Left lung (tissue), 10 donors: ENCODE results near the gene TBXAS1. TPM values are rescaled to one million over a fixed set of nuclear protein-coding genes. Genes with fewer than 3 reads are reported as not detected.

ENCODE experiments used
- ATAC-seq: fragments of 200-7000 bp; cut with Tn5 transposase; one replicate; pipeline ENCODE4 v1.9.1; 2020; ENCODE audit warnings: moderate library complexity
- DNase-seq, 4 donors: peaks; one replicate each; pipeline ENCODE4 v3.0.0-alpha.2; 2013 to 2020
- H3K27ac ChIP-seq, 2 donors: fragments of 200-600 bp; sonication (generic) in 1 of 2; one replicate each; pipeline versions ENCODE4 v1.5.0 to v1.8.0; 2020 to 2021
- H3K27me3 ChIP-seq, 2 donors: fragments of 200-600 bp; sonication (generic) in 1 of 2; one replicate each; pipeline versions ENCODE4 v1.5.0 to v1.8.0; 2020 to 2021
- H3K36me3 ChIP-seq, 2 donors: fragments of 200-600 bp; sonication (generic) in 1 of 2; one replicate each; pipeline versions ENCODE4 v1.5.0 to v1.8.0; 2020 to 2021
- H3K4me1 ChIP-seq, 2 donors: fragments of 200-600 bp; one replicate each; pipeline ENCODE4 v1.8.0; 2021
- H3K4me3 ChIP-seq, 2 donors: fragments of 200-600 bp; sonication (generic) in 1 of 2; one replicate each; pipeline versions ENCODE4 v1.5.0 to v1.8.0; 2020 to 2021; ENCODE audit warnings: mild to moderate bottlenecking in 1 of 2
- H3K9me3 ChIP-seq, 2 donors: fragments of 200-600 bp; sonication (generic) in 1 of 2; one replicate each; pipeline versions ENCODE4 v1.5.0 to v1.8.0; 2020 to 2021
- CTCF ChIP-seq, 2 donors: fragments of 200-600 bp; sonication (generic) in 1 of 2; IDR thresholded peaks; one replicate each; pipeline versions ENCODE4 v1.5.0 to v1.8.0; 2021; ENCODE audit warnings: antibody characterized with exemption in 2 of 2
- intact Hi-C, 2 donors: fragments of 100-400 bp; cut with DNase I; formaldehyde crosslinking; loops; one replicate each; pipeline versions ENCODE4 v1.11.2 to v1.14.2; 2022
- polyA plus RNA-seq, 6 donors: library from polyadenylated mRNA; unstranded; fragments of 120-200 nt; gene quantifications; one replicate each; pipeline ENCODE4 v1.2.1, GENCODE V29; 2013; ENCODE audit not compliant: insufficient read length in 6 of 6
- total RNA-seq, 2 donors: library from RNA; stranded (reverse); fragmentation: NEBNext Ultra II Directional; extraction: Animal tissue kit (Norgen Biotek cat#: 25700); gene quantifications; one replicate each; pipeline ENCODE4 v1.2.1, GENCODE V29; 2021
- donor health status: DM: no; HTN: yes; CAD: no.
- donor health status: DM: no; HTN: no; CAD: no.

Gene TBXAS1
- total and polyA plus RNA-seq, 8 donors = 8.2 to 103 (median 9.6) TPM

GRCh38 chr7:139822855-139823254 lies 6.2 kb upstream of the TBXAS1 start:
- no peak for DNase-seq

GRCh38 chr7:139823959-139824521 lies 5.0 kb upstream of the TBXAS1 start:
- H3K36me3 ChIP-seq = no peaks in the 10 kb centered on the region
- no peak overlapping the region for H3K4me3 ChIP-seq
- H3K27ac ChIP-seq = no peak overlapping the region
- intact Hi-C loops = no loop called here
- TF ChIP-seq CTCF (IDR thresholded peaks at IDR 0.05) = no peak
- peaks cover 9 to 14% of the 10 kb centered on the region in 2 donors for H3K4me1 ChIP-seq
- peak; percentile 45 for ATAC-seq
- no peaks in the 10 kb centered on the region for H3K9me3 ChIP-seq
- peak in 2 of 4 donors; percentile 83 to 89 for DNase-seq
- H3K27me3 ChIP-seq = no peaks in the 10 kb centered on the region

More at GRCh38 chr7:139822855-139823254, 6.2 kb upstream of the TBXAS1 start:
- H3K27me3 ChIP-seq = no peaks in the 10 kb centered on the region
- H3K4me1 ChIP-seq = peaks cover 0 to 4% of the 10 kb centered on the region in 2 donors
- no peak overlapping the region for H3K27ac ChIP-seq
- intact Hi-C loops = no loop called here
- no peaks in the 10 kb centered on the region for H3K36me3 ChIP-seq
- H3K4me3 ChIP-seq = no peak overlapping the region
- H3K9me3 ChIP-seq = no peaks in the 10 kb centered on the region
- TF ChIP-seq CTCF (IDR thresholded peaks at IDR 0.05) = no peak
- ATAC-seq = no peak

- no peak overlapping the region for H3K27ac ChIP-seq
- no peaks in the 10 kb centered on the region for H3K36me3 ChIP-seq
- DNase-seq = peak in 2 of 4 donors; percentile 35 to 63
- H3K9me3 ChIP-seq = no peaks in the 10 kb centered on the region
- peaks cover 12 to 26% of the 10 kb centered on the region in 2 donors for H3K4me1 ChIP-seq
- TF ChIP-seq CTCF (IDR thresholded peaks at IDR 0.05) = no peak
- H3K27me3 ChIP-seq = no peaks in the 10 kb centered on the region
- intact Hi-C loops = no loop called here
- no peak for ATAC-seq
- H3K4me3 ChIP-seq = no peak overlapping the region
Measured at GRCh38 chr7:139825666-139826290, 3.3 kb upstream of the TBXAS1 start.

GRCh38 chr7:139827042-139827441 lies 2.0 kb upstream of the TBXAS1 start:
- no peak for TF ChIP-seq CTCF (IDR thresholded peaks at IDR 0.05)
- Histone ChIP-seq H3K36me3 (no peaks in the 10 kb centered on the region), H3K4me1 (peaks cover 15 to 37% of the 10 kb centered on the region in 2 donors), H3K9me3 (no peaks in the 10 kb centered on the region), H3K27me3 (no peaks in the 10 kb centered on the region), H3K4me3 (no peak overlapping the region), H3K27ac (no peak overlapping the region)
- no peak for DNase-seq
- intact Hi-C loops = no loop called here
- ATAC-seq = no peak

GRCh38 chr7:139828446-139828845 lies 618 bp upstream of the TBXAS1 start:
- H3K27me3 ChIP-seq = no peaks in the 10 kb centered on the region
- H3K4me3 ChIP-seq = peak overlapping the region in 1 of 2 donors; percentile 57
- no peak for TF ChIP-seq CTCF (IDR thresholded peaks at IDR 0.05)
- intact Hi-C loops = no loop called here
- no peaks in the 10 kb centered on the region for H3K9me3 ChIP-seq
- DNase-seq (no peak), ATAC-seq (no peak)
- no peaks in the 10 kb centered on the region for H3K36me3 ChIP-seq
- peak overlapping the region; percentile 67 to 87 for H3K27ac ChIP-seq
- peaks cover 15 to 37% of the 10 kb centered on the region in 2 donors for H3K4me1 ChIP-seq
